ENCODE results near the gene LTBP3. TPM values are rescaled to one million over a fixed set of nuclear protein-coding genes. Genes with fewer than 3 reads are reported as not detected.

Gene LTBP3
- total and polyA plus RNA-seq, 2 of the 13 experiments (the other 11 are each of a cell fraction or from before 2014, with no cell fraction given): 12.2 to 68.1 TPM

DNA sequence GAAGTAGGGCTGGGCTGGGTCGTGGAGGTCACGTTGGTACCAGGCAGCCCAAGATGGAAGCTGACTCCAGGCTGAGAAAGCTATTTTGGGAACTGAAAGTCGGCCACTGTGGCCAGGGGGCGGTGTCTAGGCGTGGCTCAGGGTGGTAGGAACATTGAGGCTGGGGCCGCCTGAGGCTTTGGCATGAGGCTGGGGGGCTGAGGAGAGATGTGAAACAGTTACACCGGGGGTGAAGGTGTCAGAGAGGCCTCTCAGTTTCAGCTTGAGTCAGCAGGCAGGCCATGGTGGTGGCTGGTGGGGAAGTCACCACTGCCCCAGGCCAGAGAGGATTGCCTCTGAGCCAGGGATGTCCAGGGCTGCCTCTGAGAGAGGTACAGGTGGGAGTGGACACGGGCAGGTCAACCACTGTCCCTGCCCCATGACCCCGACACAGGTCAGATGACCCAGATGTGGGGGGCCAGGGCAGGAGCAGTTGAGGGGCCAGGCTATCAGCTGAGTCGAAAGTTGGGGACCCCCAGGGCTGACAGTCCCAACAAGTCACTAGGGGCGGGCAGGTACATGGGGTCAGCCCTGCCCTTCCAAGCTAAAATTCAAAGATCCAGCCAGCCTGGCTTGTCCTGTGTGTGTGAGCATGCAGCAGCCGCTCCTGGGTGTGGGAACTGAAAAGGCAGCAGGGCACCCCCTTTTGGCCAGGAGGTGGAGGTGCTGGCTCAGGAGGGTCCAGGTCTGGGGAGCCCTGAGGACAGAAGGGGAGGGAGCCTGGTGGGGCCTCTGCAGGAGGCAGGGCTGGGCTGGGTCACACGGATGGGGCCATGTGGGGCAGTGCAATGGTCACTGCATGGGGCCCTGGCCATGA lies 30.3 kb upstream of the LTBP3 start (continued):
- TF ChIP-seq ESRRA (CRISPR knock-in tag; IDR thresholded peaks at IDR 0.05; ENCODE audit: low read depth) (no peak), ZBTB42 (CRISPR knock-in tag; IDR thresholded peaks at IDR 0.05) (no peak), MIER2 (CRISPR knock-in tag; IDR thresholded peaks at IDR 0.05) (no peak), ZNF318 (CRISPR knock-in tag; IDR thresholded peaks at IDR 0.05) (no peak), KDM2A (CRISPR knock-in tag; IDR thresholded peaks at IDR 0.05; ENCODE audit: borderline replicate concordance, low read depth) (peak; percentile 50; the same call in 1 of the 2 replicates), ZNF678 (CRISPR knock-in tag; IDR thresholded peaks at IDR 0.05) (no peak), KMT2B (CRISPR knock-in tag; IDR thresholded peaks at IDR 0.05) (no peak), KLF15 (CRISPR knock-in tag; IDR thresholded peaks at IDR 0.05; ENCODE audit: borderline replicate concordance) (no peak), THYN1 (CRISPR knock-in tag; IDR thresholded peaks at IDR 0.05; ENCODE audit: borderline replicate concordance, low read depth) (no peak), ZNF180 (CRISPR knock-in tag; IDR thresholded peaks at IDR 0.05; ENCODE audit: borderline replicate concordance, low read depth) (no peak), NONO (IDR thresholded peaks at IDR 0.05) (no peak), NONO (CRISPR knock-in tag; conservative IDR thresholded peaks at IDR 0.05) (0 out of 2 replicates have a peak, but pooled peaks have one; percentile 40), ZBTB21 (CRISPR knock-in tag; IDR thresholded peaks at IDR 0.05) (no peak)
- TF ChIP-seq, protein P1, sequence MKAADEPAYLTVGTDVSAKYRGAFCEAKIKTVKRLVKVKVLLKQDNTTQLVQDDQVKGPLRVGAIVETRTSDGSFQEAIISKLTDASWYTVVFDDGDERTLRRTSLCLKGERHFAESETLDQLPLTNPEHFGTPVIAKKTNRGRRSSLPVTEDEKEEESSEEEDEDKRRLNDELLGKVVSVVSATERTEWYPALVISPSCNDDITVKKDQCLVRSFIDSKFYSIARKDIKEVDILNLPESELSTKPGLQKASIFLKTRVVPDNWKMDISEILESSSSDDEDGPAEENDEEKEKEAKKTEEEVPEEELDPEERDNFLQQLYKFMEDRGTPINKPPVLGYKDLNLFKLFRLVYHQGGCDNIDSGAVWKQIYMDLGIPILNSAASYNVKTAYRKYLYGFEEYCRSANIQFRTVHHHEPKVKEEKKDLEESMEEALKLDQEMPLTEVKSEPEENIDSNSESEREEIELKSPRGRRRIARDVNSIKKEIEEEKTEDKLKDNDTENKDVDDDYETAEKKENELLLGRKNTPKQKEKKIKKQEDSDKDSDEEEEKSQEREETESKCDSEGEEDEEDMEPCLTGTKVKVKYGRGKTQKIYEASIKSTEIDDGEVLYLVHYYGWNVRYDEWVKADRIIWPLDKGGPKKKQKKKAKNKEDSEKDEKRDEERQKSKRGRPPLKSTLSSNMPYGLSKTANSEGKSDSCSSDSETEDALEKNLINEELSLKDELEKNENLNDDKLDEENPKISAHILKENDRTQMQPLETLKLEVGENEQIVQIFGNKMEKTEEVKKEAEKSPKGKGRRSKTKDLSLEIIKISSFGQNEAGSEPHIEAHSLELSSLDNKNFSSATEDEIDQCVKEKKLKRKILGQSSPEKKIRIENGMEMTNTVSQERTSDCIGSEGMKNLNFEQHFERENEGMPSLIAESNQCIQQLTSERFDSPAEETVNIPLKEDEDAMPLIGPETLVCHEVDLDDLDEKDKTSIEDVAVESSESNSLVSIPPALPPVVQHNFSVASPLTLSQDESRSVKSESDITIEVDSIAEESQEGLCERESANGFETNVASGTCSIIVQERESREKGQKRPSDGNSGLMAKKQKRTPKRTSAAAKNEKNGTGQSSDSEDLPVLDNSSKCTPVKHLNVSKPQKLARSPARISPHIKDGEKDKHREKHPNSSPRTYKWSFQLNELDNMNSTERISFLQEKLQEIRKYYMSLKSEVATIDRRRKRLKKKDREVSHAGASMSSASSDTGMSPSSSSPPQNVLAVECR (CRISPR knock-in tag; IDR thresholded peaks at IDR 0.05; ENCODE audit: borderline replicate concordance): peak; percentile 34; the same call in 1 of the 2 replicates
- TF ChIP-seq, protein P2, sequence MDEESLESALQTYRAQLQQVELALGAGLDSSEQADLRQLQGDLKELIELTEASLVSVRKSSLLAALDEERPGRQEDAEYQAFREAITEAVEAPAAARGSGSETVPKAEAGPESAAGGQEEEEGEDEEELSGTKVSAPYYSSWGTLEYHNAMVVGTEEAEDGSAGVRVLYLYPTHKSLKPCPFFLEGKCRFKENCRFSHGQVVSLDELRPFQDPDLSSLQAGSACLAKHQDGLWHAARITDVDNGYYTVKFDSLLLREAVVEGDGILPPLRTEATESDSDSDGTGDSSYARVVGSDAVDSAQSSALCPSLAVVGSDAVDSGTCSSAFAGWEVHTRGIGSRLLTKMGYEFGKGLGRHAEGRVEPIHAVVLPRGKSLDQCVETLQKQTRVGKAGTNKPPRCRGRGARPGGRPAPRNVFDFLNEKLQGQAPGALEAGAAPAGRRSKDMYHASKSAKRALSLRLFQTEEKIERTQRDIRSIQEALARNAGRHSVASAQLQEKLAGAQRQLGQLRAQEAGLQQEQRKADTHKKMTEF (CRISPR knock-in tag; IDR thresholded peaks at IDR 0.05): no peak
